Bronchial epithelial cell (primary cell): ENCODE results near the gene CFDP1. TPM values are rescaled to one million over a fixed set of nuclear protein-coding genes. Genes with fewer than 3 reads are reported as not detected.

ENCODE experiments used
- DNase-seq: peaks from one replicate; pipeline ENCODE4 v3.0.0-alpha.2; 2010; ENCODE audit warnings: low read depth
- FAIRE-seq: peaks from 2 replicates; lab custom pipeline; 2011; peaks lifted over from hg19 to GRCh38; lab: Jason Lieb, UNC
- H3K27me3 ChIP-seq: 2 replicates; pipeline ENCODE4 v1.5.1; 2011; ENCODE audit warnings: low read length; ENCODE audit not compliant: control insufficient read depth, insufficient read depth
- H3K36me3 ChIP-seq: 2 replicates; pipeline ENCODE4 v1.5.1; 2011; ENCODE audit warnings: low read length; ENCODE audit not compliant: control insufficient read depth, insufficient read depth
- H3K4me3 ChIP-seq: 2 replicates; pipeline ENCODE4 v1.5.1; 2011; ENCODE audit warnings: mild to moderate bottlenecking, low read depth, low read length, control low read depth
- CTCF ChIP-seq: IDR thresholded peaks from 2 replicates; pipeline ENCODE4 v1.5.1; 2011; ENCODE audit warnings: mild to moderate bottlenecking, moderate library complexity, low read length, control low read depth, inconsistent platforms; ENCODE audit not compliant: insufficient read depth, severe bottlenecking
- total RNA-seq: library from RNA; depleted of rRNA; stranded (reverse); fragments of >200 nt; gene quantifications from 2 replicates; pipeline ENCODE4 v1.2.1, GENCODE V29; 2014

Gene CFDP1
- total RNA-seq, 1 donor from 2014 or later, result 46.6 TPM

DNA sequence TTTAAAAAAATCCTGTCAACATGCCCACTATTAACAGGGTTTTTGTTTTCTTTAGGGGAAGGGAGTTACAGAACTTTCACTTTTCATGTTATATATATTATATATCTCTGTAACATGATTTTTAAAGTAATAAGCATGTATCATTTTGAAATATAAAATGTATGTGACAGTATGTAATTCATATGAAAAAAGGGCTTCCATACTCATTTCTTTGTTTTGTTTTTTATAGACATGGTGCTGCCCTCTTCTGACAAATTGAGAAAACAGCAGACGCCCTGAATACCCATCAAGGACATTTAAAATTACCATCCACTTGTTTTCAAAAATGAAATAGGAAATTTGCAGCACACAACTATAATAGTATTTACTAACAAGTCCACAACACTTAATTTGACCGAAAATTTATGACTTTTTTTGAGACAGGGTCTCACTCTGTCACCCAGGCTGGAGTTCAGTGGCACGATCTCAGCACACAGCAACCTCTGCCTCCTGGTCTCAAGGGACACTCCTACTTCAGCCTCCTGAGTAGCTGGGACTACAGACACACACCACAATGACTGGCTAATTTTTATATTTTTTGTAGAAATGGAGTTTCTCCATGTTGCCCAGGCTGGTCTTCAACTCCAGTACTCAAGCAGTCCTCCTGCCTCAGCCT is 30.4 kb downstream of the CFDP1 start:
- peak; percentile 47 for TF ChIP-seq CTCF
- Histone ChIP-seq H3K4me3 (no peak overlapping the region), H3K36me3 (no peaks in the 10 kb centered on the region), H3K27me3 (no peaks in the 10 kb centered on the region)
- DNase-seq (peak; percentile 60), FAIRE-seq (no peak)

GRCh38 chr16:75402159-75402820 is 31.0 kb downstream of the CFDP1 start:
- no peaks in the 10 kb centered on the region for H3K36me3 ChIP-seq
- no peak for FAIRE-seq

GRCh38 chr16:75401691-75402090 is 31.6 kb downstream of the CFDP1 start:
- DNase-seq (no peak), FAIRE-seq (no peak)
- Histone ChIP-seq H3K27me3 (no peaks in the 10 kb centered on the region), H3K4me3 (no peak overlapping the region), H3K36me3 (no peaks in the 10 kb centered on the region)
- TF ChIP-seq CTCF, result no peak

More at GRCh38 chr16:75402159-75402820, 31.0 kb downstream of the CFDP1 start:
- TF ChIP-seq CTCF, result no peak
- no peaks in the 10 kb centered on the region for H3K27me3 ChIP-seq
- no peak overlapping the region for H3K4me3 ChIP-seq
- DNase-seq, result peak; percentile 82

DNA sequence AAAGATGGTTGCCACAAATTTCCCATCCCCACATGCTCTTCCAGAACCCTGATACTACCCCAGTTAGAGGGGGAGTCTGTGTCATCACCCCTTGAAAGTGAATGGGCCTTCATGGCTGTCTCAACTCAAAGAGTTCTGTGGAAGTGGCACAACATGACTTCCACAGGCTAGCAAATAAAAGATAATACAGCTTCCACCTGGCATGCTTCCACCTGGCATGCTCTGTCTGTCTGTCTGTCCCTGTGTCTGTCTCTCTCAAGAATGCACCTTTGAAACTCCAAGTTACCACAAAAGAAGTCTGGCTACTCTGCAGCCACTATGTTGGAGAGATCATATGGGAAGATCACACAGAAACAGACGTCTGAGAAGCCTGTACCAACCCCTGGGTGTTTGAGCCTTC is 35.0 kb downstream of the CFDP1 start:
- Histone ChIP-seq H3K27me3 (no peaks in the 10 kb centered on the region), H3K36me3 (peaks cover 4% of the 10 kb centered on the region), H3K4me3 (no peak overlapping the region)
- no peak for FAIRE-seq
- no peak for DNase-seq
- no peak for TF ChIP-seq CTCF

DNA sequence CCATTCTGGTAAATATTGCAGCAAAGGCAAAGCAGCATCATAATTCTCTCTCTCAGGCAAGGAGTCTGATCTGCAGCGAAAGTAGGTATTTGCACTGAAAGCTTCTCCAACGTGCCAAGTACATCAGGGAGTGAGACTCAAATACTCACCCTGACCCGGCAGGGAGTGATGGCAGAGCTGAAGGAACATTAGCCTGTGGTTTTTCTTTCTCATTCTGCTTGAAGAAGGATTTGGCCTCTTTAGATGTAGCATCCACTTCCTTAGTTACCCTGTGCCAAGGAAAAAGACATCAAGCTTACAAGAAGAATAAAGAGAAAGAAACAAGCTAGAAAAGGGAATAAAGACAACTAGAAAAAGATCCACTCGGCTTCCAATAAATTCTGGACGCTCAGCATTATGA is 38.4 kb downstream of the CFDP1 start:
- Histone ChIP-seq H3K27me3 (no peaks in the 10 kb centered on the region), H3K36me3 (peaks cover 10% of the 10 kb centered on the region), H3K4me3 (no peak overlapping the region)
- no peak for DNase-seq
- TF ChIP-seq CTCF, result no peak
- no peak for FAIRE-seq
